NCI-H2029 treated with DMSO at 0.1 percent for 48 hours (cell line): ENCODE data around the gene MAST4.
"Not testable (repeated sequence)": the region's sequence is repeated elsewhere in the genome, so short reads cannot be mapped to it uniquely, and the experiment has no call there.

Experiments
- DNase-seq: peaks from one replicate; lab custom pipeline; 2025; lab: John Stamatoyannopoulos, UW

MAST4 gene

DNA sequence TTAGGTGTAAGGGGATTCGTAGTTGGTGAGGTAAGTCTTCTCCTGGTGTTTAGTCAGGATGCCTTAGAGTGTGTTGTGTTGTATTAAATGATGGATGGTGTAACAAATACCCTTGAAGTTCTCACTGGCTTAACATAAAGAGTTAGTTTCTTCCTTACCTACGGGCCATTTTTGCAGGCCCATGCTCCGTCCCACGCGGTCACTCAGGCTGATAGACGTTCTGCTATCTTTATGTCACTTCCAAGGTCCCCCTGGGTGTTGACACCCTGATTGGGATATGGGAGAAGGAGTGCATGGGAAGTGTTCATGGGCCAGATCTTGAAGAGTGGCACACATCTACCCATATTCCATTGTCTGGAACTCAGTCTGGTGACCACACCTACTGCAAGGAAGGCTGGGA lies 214.0 kb downstream of the MAST4 start:
- no peak for DNase-seq

DNA sequence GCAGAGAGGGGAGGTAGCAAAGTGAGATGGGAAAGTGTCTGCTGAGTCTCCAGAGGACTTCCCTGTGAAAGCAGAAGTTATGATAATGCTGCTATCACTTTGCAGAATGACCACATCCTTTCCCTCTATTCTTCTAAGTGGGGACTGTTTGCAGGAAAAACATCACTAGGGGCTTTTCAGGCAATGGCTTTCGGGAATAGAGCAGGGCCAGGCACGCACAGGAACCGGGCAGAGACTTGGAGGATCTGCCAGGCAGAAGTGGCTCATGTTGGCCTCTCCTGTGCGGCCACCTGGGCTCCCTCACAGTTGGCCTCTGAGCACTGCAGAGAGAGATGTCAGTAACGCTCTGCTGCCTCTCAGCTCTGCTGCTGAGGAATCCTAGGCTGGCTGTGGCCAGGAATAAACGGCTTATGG lies 214.7 kb downstream of the MAST4 start:
- no peak for DNase-seq

DNA sequence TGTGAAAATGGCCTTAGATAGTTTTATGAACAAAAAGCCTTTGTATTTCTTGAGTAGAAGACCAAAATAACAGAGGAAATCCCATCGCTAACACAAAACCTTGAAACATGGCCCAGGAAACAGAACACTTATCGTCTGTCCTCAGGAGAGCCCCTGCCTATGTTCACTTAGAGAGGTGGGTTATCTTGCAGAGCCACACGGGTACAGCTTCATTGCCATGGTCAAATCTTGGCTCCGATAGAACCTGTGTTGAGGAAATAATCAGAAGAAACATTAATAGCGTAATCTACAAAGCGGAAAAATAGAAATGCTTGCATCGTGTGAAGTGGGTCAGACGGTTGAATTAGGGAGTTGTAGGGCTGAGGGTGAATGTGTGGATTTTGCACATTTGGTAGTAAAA lies 216.1 kb downstream of the MAST4 start:
- DNase-seq, result no peak

DNA sequence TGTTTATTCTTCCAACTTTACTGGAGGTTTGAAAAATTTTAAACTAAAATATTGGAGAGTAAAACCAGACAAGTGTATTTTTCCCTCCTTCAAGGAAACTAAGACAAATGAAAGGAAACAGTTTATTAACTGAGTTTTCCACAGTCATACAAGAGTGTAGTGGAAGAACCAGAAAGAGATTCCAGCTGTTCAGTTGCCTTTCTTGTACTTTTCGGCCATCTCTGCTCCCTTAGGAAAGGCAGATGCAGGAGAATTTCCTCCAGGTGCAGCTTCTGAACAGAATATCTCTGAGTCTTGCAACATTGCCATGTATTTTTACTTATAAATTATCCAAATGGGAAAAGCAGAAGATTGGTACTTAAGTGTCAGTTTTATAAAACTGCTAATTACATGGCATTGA lies 217.1 kb downstream of the MAST4 start:
- no peak for DNase-seq

DNA sequence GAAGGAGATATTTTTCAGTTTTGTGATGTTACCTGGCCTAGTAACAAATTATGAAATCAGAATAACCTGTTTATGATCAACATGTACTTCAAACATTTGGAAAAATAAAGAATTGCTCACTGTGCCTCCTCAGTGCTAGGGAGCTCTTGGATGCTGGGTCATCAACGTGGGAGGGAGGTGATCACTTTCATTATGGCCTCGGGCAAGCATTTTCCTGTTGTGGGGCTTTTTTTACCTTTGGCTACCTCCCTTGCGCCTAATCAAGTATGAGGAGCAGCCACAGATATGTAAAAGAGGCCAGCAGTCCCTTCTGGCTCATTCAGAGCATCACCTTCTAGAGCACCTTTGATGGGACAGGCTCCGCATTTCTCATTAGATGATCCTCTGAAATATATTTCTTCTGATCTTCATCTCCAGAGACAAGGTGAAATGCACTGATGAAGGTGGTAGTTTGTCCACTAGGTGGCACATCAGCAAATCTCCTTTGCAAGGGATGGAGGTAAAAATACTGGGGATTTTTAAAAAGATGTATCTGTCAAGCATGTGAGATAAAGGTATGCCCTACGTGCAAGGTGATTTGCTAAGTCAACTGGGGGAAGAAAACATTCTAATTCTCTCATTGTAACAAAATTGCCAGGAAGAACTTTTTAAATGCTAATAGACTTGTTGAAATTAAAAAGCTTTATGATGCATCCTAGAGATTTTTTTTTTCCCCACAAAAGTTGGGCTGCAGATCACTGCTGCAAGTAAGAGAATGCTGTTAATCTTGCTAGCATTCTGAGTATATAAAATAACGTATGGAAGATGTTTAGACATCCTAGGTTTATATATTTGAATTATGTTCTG lies 218.2 kb downstream of the MAST4 start:
- DNase-seq, result peak; percentile 6

DNA sequence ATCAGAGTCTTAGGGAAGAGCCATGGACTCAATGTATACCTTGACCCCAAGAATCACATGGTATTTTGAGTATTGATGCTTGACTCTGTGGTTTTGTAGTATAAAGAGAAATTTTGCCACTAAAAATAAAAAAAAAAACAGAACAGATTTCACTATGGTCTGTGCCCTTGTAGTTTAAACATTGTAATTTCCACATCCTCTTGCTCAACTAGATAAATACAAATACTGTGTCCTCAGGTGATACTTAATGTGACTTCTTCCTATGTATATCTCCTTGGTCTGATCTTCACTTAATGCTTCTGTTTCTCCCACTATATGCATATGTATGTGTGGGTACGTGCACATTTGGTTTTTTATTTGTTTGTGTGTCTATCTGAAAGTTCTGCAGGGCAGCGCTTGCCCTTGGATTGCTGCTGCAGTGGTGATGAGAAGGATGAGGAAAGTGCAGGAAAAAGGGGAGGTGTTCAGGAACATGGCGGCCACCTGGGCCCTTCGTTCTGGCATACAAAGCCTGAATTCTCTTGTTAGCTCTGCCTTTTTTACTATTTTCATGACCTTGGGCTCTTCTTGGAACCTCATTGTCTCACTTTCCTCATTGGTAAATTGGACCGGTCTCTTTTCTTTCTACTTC lies 222.2 kb downstream of the MAST4 start:
- DNase-seq, result no peak

DNA sequence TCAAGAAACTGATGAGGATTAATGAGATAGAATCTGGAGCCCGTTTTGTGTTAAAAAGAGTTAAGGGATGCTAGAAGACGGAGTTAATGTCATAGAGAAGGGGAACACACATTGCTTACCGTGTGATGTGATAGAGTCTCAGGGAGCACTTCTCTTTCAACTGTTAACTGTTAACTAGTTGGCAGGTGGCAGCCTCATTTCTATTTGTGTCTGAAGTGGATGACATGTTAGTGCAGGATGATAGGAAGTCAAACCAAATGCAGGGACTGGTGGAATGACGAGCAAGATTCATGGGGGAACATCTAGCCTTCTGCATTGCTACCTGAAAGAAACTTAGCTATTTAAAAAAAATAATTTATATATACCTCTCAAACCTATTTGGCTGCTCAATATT lies 222.7 kb downstream of the MAST4 start:
- no peak for DNase-seq

DNA sequence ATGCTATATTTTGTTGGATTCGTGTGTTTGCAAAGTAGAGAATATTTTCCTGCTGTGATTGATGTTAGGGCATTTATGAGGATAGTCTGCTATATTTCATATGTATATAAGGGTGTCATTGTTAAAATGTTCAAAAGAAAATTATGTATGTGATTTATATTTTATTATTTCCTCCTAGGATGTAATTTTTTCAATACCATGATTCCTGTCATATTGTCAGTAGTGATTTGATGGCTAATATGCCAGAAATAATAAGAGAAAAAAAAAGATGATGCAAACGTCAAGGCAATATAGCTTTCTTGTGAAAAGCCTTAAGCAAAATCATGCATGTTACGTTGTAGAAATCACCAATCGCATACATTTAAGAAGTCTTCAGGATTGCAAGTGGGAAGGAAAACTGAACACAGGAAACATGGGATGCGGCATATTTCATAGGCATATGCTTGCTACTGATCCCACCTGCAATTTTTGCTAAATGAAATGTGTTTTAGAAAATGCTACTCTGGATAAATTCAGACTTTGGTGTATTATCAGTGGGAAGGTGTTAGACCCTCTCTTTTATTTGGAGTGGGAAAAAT lies 224.5 kb downstream of the MAST4 start:
- no peak for DNase-seq

DNA sequence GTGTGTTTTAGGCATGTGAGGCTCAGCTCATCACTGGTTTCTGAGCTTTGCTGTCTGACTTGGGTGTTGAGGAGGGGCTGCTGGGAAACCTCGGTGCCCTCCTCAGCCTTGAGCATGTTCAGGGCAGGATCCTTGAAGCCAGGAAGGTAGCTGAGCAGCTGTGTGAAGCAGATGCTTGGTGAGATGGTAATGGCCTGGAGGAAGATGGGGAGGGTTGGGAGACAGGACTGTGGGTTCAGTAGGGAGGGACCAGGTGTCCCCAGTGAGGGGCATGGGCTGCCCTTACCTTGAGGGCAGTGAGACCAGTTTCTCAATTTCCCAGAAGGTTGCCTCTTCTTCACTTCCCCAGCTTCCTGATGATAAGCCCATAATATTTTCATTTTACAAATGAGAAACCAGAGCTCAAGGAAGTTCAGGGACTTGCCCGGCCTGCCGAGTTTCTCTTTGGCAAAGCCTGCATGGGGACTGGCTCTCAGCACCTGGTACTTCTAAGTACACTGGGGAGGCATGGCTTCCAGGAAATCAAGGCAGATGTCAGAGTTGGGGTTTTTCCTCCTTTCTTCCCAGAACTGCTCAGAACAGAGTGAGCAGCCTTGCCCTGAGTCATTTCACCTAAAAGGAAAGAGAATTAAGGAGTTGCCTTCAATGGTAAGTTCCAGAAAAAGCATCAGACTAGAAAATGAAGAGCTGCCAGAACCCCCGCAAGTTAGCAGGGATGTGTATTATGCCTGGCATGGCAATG lies 225.7 kb downstream of the MAST4 start:
- no peak for DNase-seq

DNA sequence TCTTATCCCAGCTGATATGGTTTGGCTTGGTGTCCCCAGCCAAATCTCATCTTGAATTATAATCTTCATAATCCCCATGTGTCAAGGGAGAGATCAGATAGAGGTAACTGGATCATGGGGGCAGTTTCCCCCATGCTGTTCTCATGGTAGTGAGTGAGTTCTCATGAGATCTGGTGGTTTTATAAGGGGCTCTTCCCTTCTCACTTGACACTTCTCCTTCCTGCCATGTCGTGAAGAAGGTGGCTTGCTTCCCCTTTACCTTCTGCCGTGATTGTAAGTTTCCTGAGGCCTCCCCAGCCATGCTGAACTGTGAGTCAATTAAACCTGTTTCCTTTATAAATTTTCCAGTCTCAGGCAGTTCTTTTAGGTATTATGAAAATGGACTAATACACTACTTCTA lies 226.7 kb downstream of the MAST4 start:
- DNase-seq, result not testable (repeated sequence)

DNA sequence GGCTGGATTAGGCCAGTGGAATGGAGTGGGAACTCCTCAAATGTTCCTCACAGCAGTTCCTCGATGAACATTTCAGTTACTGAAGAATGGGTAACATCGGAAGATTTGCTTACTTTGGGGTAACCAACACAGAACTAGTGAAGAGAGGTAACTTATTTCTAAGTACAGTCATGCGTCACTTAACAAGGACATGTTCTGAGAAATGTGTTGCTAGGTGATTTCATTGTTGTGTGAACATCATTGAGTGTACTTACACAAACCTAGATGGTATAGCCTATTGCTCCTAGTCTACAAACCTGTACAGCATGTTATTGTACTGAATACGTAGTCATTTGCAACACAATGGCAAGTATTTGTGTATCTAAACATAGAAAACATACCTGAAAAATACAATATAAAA lies 228.3 kb downstream of the MAST4 start:
- no peak for DNase-seq

DNA sequence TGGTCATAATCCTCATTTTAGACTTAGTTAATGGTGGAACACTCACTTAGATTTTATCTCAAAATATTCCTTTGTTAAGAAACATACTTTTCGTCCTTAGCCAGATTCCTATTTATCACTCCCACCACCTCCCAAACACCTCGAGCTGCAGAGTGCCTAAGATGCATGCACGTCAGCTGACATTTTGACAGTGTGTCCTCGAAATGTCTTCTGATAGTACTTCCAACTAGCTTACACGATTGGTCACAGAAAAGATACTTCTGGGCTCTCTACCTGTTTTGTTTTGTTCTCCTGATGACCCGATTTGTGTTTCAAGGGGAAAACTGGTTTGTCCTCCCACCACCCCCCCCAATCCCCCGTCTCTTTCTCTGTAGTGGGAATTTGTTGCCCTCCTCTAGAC lies 230.1 kb downstream of the MAST4 start:
- DNase-seq, result no peak

DNA sequence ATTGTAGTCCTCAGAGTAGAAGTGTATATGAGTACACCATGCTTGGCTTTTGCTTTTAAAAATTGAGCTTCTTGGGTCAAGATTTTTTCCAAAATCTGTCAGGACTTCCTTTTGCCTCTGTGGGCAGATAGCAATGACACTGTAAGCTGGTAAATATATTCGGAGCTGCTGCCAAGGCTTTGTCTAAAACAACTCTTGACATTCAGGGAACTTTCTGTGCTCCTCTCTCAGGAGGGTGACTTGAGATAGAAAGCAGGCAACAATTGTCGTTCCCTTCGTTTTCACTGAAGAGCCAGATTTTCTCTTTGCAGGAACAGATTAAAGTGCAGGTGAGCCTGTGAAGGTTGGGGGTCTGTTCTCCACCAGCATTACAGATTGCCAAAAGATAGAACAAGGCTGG lies 230.5 kb downstream of the MAST4 start:
- DNase-seq, result no peak

DNA sequence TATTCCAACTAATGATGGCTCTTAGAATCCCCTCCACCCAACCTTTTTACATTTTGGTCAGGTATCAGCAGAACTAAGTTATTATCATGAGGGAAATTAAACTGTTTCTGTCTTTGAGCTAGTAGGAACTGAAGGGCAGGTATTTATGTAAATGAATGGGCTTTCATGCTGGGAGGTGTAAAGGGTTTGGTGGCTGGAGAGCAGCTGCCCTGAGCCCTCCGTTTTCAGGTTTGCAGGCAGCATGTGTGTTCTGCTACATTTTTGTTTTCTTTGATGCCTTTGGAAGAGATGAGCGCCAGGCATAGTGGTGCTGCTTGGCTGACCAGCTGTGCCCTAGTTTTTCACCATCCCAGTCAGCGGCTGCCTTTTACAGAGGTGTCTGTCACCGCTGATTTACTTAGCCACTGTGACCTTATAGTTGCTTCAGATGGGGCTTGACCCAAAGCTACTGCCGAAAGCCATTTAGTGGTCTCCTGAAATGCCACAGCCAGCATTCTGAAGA lies 231.9 kb downstream of the MAST4 start:
- no peak for DNase-seq

DNA sequence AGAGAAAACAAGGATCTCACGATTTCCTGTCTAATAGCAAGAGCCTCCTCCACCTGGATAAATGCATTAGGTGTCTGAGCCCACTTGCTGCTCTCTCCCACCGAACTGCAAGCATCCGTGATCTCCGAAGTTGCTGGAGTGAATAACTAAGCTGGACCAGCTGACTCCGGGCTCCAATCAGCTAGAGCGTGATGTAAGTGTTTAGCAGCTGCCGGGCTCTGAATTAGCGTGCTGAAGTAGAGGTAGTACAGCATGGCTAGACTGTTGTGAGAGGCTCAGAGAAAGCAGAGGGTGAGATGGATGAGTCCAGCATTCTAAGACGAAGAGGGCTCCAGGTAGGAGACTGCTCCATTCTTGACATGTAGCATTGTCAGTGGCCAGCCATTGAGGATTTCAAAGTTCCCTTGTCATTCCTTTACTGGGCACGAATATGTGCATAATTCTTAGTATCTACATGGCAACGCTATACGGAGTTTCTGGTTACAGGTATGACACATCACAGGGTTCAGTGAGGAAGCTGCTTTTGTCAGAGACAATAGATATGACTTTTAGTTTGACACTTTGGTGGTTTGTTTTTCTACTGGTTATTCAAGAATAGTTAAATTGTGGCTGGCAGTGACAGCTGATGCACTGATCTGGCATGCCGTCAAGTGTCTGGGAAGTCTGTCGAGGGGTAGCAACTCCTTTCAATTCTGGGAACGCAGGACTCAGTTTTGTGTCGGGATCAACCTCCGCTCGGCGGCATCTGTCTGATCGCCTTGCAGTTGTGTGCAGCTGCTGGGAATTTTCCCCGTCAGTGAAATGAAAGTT lies 232.6 kb downstream of the MAST4 start:
- DNase-seq, result peak; percentile 47

DNA sequence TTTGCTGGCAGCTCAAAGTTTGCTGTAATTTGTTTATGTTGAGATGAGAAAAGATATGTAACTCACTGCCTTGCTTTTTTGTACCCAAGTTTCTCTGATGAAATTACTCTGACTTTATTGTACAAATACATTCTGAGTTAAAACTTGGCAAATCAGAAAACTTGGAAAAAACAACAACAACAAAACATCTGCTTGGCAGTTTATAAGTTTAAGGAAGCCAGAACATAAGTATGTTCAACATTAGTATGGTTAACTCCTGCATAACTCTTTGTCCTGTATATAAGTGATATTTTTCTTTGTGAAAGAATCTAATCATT lies 233.1 kb downstream of the MAST4 start:
- DNase-seq, result no peak

DNA sequence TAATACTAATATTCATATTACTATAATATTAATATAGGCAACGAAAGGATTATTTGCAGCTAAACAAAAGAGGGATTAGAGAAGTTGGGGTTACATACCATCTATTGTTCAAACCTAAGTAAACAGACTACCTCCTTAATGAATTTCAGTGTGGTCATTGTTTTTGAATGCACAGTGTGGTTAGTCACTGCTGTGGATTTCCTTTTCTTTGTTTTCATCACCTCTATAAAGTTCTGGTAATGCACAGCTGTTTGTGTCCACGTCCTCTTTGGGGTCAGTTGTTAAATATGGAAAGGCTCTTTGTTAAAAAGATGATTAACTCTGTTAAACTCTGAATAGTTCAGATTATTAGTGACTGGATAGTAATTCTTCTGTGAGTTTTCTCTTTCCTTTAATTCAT lies 233.6 kb downstream of the MAST4 start:
- DNase-seq, result no peak

DNA sequence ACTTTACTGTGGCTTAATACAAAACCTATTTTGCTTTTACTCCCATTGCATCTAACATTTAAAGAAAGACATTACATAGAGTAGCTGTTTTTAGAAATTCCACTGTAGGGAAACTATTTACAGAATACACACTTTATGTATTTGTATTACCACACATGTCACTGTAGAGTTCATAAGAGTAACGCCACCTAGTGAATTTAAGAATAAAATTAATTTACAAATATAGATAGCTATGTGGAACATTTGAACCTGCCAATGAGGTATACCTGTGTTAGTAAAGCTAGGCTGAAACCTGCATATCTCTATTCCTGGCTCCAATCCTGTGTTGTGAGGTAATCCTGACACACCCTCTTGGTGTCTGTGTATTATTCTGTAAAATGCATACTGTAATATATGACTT lies 234.4 kb downstream of the MAST4 start:
- DNase-seq, result no peak

DNA sequence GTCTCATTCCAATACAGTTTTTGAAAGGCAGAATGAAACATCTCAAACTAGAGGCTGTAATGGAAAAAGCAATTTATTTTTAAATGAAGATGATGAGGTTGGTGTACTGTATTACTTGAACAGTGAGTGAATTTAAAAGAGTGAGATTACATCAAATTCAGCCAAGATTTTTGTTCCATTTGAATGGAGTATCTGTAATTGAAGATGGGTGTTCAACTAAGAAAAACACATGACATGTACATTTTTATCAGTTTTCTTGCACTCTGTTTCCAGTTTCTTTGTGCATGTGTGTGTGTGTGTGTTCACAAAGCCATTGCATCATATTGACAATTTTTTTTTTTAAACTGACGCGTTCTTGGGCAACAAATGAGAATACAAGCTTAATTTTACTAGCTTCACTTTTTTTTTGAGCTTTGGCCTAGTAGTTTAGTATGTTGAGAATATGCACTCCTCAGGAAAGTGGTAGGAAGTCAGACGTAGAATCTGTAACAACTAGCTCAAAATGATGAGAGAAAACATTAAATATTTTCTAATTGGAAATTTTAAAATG lies 243.5 kb downstream of the MAST4 start:
- no peak for DNase-seq

DNA sequence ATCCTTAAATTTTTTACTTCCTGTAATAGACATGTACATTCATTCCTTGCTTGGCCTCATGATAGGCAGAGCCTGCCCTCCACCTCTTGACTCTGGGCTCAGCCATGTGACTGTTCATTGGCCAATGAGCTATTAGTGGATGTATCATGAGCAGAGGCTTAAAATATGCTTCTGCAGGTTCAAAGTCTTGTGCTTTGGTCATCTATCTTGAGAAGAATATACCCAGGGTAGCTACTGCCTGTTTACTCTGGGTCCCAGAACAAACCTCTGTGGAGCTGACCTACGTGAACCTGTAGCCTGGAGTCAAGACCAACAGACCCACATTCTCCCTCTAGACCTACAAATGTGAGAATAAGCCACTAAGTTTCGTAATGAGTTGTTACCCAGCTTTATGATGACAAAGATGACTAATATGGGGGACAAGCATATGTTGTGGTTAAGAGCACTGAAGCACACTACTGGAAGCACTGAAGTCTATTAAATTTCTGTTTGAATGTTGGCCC lies 244.4 kb downstream of the MAST4 start:
- DNase-seq, result no peak

DNA sequence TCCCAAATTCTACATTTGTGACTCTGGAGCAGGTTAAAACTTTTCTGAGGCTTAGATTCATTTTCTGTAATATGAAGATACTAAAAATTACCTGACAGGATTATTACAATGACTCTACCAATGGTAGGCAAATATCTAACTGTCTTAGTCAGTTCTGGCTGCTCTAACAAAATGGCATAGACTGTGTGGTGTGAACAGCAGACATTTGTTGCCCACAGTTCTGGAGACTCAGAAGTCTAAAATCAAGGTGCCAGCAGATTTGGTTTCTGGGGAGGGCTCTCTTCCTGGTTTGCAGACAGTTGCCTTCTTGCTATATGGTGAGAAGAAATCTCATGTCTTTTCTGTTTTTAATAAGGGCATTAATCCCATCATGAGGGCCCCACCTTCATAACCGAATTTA lies 245.1 kb downstream of the MAST4 start:
- no peak for DNase-seq
